B cell (primary cell): ENCODE results near the gene PCDHB1. TPM values are rescaled to one million over a fixed set of nuclear protein-coding genes. Genes with fewer than 3 reads are reported as not detected.

Source experiments
- ATAC-seq: fragments of 200-7000 bp; cut with Tn5 transposase; one replicate; pipeline ENCODE4 v1.10.0; 2021; ENCODE audit warnings: low read depth, mild to moderate bottlenecking, moderate number of reproducible peaks, moderate library complexity
- CTCF ChIA-PET: fragments of 350-600 bp; sonication (Branson Sonifier 250); formaldehyde crosslinking; loops from one replicate; lab custom pipeline; 2021; ENCODE audit warnings: antibody characterized with exemption, inconsistent platforms; lab: Charles Lee
- POLR2A ChIA-PET: fragments of 350-600 bp; sonication (Branson Sonifier 250); formaldehyde crosslinking; loops from one replicate; lab custom pipeline; 2021; ENCODE audit warnings: antibody characterized with exemption; lab: Charles Lee
- DNase-seq: peaks from one replicate; pipeline ENCODE4 v3.0.0; 2013
- H2AFZ ChIP-seq: 2 replicates; pipeline ENCODE4 v1.6.1; 2012; ENCODE audit warnings: mild to moderate bottlenecking, low read depth, low read length; ENCODE audit not compliant: insufficient read depth, poor library complexity, severe bottlenecking
- H3K27ac ChIP-seq, 2 donors: 1 replicate in 1 of 2; 2 replicates in 1 of 2; pipeline ENCODE4 v1.5.1; 2012 to 2013; ENCODE audit warnings: low read length in 2 of 2, mild to moderate bottlenecking in 2 of 2, moderate library complexity in 1 of 2
- H3K27me3 ChIP-seq, 4 experiments: fragments of 200-600 bp in 1 of 4; sonication (generic) in 1 of 4; replicated peaks in 1 of 4; 1 replicate in 2 of 4; 2 replicates in 2 of 4; pipeline versions ENCODE4 v1.6.1 to v1.7.0; 2013 to 2016; ENCODE audit warnings: low read length in 3 of 4, mild to moderate bottlenecking in 2 of 4, mixed read lengths in 1 of 4, moderate library complexity in 1 of 4; ENCODE audit not compliant: insufficient read depth in 4 of 4, control insufficient read depth in 3 of 4; ENCODE audit errors: control extremely low read depth in 1 of 4
- H3K36me3 ChIP-seq, 2 experiments: replicated peaks in 1 of 2; 1 replicate in 1 of 2; 2 replicates in 1 of 2; pipeline versions ENCODE4 v1.6.1 to v1.7.1; 2013; ENCODE audit warnings: low read length in 1 of 2; ENCODE audit not compliant: insufficient read depth in 2 of 2, control insufficient read depth in 1 of 2; ENCODE audit errors: control extremely low read depth in 1 of 2, extremely low read depth in 1 of 2
- H3K4me1 ChIP-seq, 2 donors: fragments of 200-600 bp in 1 of 2; sonication (generic) in 1 of 2; 1 replicate in 1 of 2; 2 replicates in 1 of 2; pipeline versions ENCODE4 v1.5.1 to v1.6.1; 2013 to 2017; ENCODE audit warnings: low read length in 2 of 2; ENCODE audit not compliant: control insufficient read depth in 2 of 2, insufficient read depth in 2 of 2
- H3K4me2 ChIP-seq: replicated peaks from 2 replicates; pipeline ENCODE3; 2012; ENCODE audit warnings: mild to moderate bottlenecking, low read depth, low read length; ENCODE audit not compliant: poor library complexity, severe bottlenecking
- H3K4me3 ChIP-seq, 5 experiments: fragments of 200-600 bp in 1 of 5; sonication (generic) in 1 of 5; 1 replicate in 3 of 5; 2 replicates in 2 of 5; pipeline versions ENCODE4 v1.5.1 to v1.7.0; 2011 to 2016; ENCODE audit warnings: low read length in 4 of 5, mild to moderate bottlenecking in 4 of 5, low read depth in 2 of 5, control low read depth in 1 of 5, moderate library complexity in 1 of 5; ENCODE audit not compliant: insufficient read depth in 1 of 5; ENCODE audit errors: control extremely low read depth in 1 of 5, extremely low read depth in 1 of 5
- H3K79me2 ChIP-seq: fragments of 200-600 bp; sonication (generic); one replicate; pipeline ENCODE4 v1.6.0; 2016; ENCODE audit warnings: low read length; ENCODE audit not compliant: control insufficient read depth, insufficient read depth
- H3K9ac ChIP-seq: fragments of 200-600 bp; sonication (generic); 2 replicates; pipeline ENCODE4 v1.6.1; 2017; ENCODE audit warnings: mild to moderate bottlenecking, low read length, moderate library complexity
- H3K9me3 ChIP-seq, 3 donors: one replicate each; pipeline versions ENCODE4 v1.6.1 to v1.7.1; 2013; ENCODE audit warnings: low read length in 2 of 3; ENCODE audit not compliant: control insufficient read depth in 2 of 3, insufficient read depth in 1 of 3; ENCODE audit errors: control extremely low read depth in 1 of 3
- H4K20me1 ChIP-seq: 2 replicates; pipeline ENCODE4 v1.6.0; 2012; ENCODE audit warnings: mild to moderate bottlenecking, low read length; ENCODE audit not compliant: insufficient read depth, control insufficient read depth, poor library complexity, severe bottlenecking
- H3K27ac Mint-ChIP-seq: one replicate; pipeline ENCODE4 v1.8.0; 2021; ENCODE audit warnings: mixed read lengths
- H3K27me3 Mint-ChIP-seq: one replicate; pipeline ENCODE4 v1.8.0; 2021; ENCODE audit warnings: mixed read lengths
- H3K4me1 Mint-ChIP-seq: one replicate; pipeline ENCODE4 v1.8.0; 2021; ENCODE audit warnings: mixed read lengths
- H3K4me3 Mint-ChIP-seq: one replicate; pipeline ENCODE4 v1.8.0; 2021; ENCODE audit warnings: mixed read lengths
- H3K9me3 Mint-ChIP-seq: one replicate; pipeline ENCODE4 v1.8.0; 2022; ENCODE audit warnings: mixed read lengths; ENCODE audit not compliant: insufficient read depth
- EZH2 ChIP-seq: IDR thresholded peaks from 2 replicates; pipeline ENCODE4 v1.6.1; 2012; ENCODE audit warnings: borderline replicate concordance, low read depth, mild to moderate bottlenecking, moderate library complexity, low read length; ENCODE audit not compliant: insufficient read depth, poor library complexity, severe bottlenecking
- WGBS: methylation state at CpG from one replicate; pipeline ENCODE4 v1.1.5; 2013; ENCODE audit warnings: missing lambda C conversion rate; ENCODE audit not compliant: insufficient coverage; 5-methylcytosine and 5-hydroxymethylcytosine counted together
- intact Hi-C: fragments of 100-400 bp; cut with micrococcal nuclease; formaldehyde crosslinking; loops from one replicate; pipeline ENCODE4 v1.10.0; 2022
- polyA plus RNA-seq: library from polyadenylated mRNA; depleted of rRNA; stranded (reverse); fragments of >200 nt; gene quantifications from 2 replicates; pipeline ENCODE4 v1.2.3, GENCODE V29; 2012
- total RNA-seq, 2 donors: library from RNA; stranded (reverse); fragments of 120-200 nt in 1 of 2; gene quantifications; 1 replicate in 1 of 2; 2 replicates in 1 of 2; pipeline versions ENCODE4 v1.2.3 to v1.2.4, GENCODE V29; 2013 to 2022
- TF ChIP-seq, protein P1 (sequence below): fragments of 200-600 bp; IDR thresholded peaks from one replicate; pipeline ENCODE4 v1.8.0; 2022; ENCODE audit warnings: antibody characterized with exemption, mild to moderate bottlenecking

PCDHB1 gene
- total and polyA plus RNA-seq, 2 donors (not counting 1 experiment from before 2014, with no cell fraction given): not detected

DNA sequence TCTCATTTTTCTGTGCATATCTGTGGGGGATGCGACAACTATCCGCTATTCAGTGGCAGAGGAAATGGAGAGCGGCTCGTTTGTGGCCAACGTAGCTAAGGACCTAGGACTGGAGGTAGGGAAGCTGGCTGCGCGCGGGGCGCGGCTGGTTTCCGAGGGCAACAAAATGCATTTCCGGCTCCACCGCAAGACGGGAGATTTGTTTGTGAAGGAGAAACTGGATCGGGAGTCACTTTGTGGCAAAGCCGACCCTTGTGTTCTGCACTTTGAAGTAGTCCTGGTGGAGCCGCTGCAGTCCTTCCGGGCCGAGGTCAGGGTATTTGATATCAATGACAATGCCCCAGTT lies 320 bp downstream of the PCDHB1 start:
- H3K4me3 ChIP-seq: no peak overlapping the region
- Mint-ChIP-seq H3K4me3 (peak overlapping the region; percentile 44), H3K4me1 (peaks cover 3% of the 10 kb centered on the region), H3K9me3 (peaks cover 10% of the 10 kb centered on the region), H3K27me3 (peaks cover 35% of the 10 kb centered on the region), H3K27ac (no peak overlapping the region)
- H3K9me3 ChIP-seq: peaks cover 0 to 21% (median 6%) of the 10 kb centered on the region in 3 donors
- no peak for TF ChIP-seq EZH2
- TF ChIP-seq, protein P1, sequence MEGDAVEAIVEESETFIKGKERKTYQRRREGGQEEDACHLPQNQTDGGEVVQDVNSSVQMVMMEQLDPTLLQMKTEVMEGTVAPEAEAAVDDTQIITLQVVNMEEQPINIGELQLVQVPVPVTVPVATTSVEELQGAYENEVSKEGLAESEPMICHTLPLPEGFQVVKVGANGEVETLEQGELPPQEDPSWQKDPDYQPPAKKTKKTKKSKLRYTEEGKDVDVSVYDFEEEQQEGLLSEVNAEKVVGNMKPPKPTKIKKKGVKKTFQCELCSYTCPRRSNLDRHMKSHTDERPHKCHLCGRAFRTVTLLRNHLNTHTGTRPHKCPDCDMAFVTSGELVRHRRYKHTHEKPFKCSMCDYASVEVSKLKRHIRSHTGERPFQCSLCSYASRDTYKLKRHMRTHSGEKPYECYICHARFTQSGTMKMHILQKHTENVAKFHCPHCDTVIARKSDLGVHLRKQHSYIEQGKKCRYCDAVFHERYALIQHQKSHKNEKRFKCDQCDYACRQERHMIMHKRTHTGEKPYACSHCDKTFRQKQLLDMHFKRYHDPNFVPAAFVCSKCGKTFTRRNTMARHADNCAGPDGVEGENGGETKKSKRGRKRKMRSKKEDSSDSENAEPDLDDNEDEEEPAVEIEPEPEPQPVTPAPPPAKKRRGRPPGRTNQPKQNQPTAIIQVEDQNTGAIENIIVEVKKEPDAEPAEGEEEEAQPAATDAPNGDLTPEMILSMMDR: no peak
- no peak for ATAC-seq
- POLR2A ChIA-PET: no interaction called here
- peaks cover 0 to 3% of the 10 kb centered on the region in 2 donors for H3K4me1 ChIP-seq
- WGBS: 26% methylated on average over 19 of the region's 19 CpGs
- H3K27me3 ChIP-seq: peaks cover 0 to 6% (median 2%) of the 10 kb centered on the region in 4 experiments
- no peak for DNase-seq
- intact Hi-C loops: no loop called here
- H3K79me2 ChIP-seq: no peaks in the 10 kb centered on the region
- peak overlapping the region; percentile 46 for H2AFZ ChIP-seq
- no peak overlapping the region for H3K27ac ChIP-seq
- no peaks in the 10 kb centered on the region for H4K20me1 ChIP-seq
- CTCF ChIA-PET: no interaction called here
- H3K9ac ChIP-seq: no peak overlapping the region
- H3K4me2 ChIP-seq: no peak overlapping the region
- no peaks in the 10 kb centered on the region for H3K36me3 ChIP-seq

DNA sequence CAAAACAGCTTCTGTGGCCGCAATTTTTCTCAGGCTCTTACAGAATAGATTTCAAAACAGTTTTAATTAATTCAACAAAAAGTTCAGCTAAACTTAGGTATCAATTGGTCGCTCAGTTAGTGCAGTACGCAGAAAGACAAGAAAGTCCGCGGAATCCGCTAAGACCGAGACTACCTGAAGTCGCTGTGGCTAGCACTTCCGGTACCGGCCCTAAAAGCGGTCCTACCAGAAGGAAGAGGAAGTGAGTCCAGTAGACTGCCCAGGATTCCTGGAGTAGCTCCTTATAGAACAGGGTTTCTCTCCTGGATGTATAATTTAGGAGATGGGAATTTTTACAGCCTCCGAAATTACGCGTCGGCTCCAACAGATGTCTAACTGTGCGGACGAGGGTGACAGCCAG lies 26.7 kb downstream of the PCDHB1 start:
- WGBS: 60% methylated on average over 17 of the region's 17 CpGs
- H3K4me2 ChIP-seq: no peak overlapping the region
- CTCF ChIA-PET: no interaction called here
- H3K27ac ChIP-seq: no peak overlapping the region
- POLR2A ChIA-PET: no interaction called here
- H3K4me3 ChIP-seq: no peak overlapping the region
- Mint-ChIP-seq H3K27ac (no peak overlapping the region), H3K4me1 (no peaks in the 10 kb centered on the region), H3K9me3 (no peaks in the 10 kb centered on the region), H3K27me3 (peaks cover 8% of the 10 kb centered on the region), H3K4me3 (no peak overlapping the region)
- H3K36me3 ChIP-seq: no peaks in the 10 kb centered on the region
- no peaks in the 10 kb centered on the region for H3K79me2 ChIP-seq
- DNase-seq (no peak), ATAC-seq (no peak)
- no peak overlapping the region for H3K9ac ChIP-seq
- peaks cover 0 to 13% (median 0%) of the 10 kb centered on the region in 3 donors for H3K9me3 ChIP-seq
- TF ChIP-seq EZH2: no peak
- TF ChIP-seq, protein P1: no peak
- no peak overlapping the region for H2AFZ ChIP-seq
- H3K27me3 ChIP-seq: no peaks in the 10 kb centered on the region
- intact Hi-C loops: no loop called here
- H3K4me1 ChIP-seq: no peaks in the 10 kb centered on the region
- H4K20me1 ChIP-seq: no peaks in the 10 kb centered on the region
